GM19193 (cell line): ENCODE data around the gene ASAP3.

Source experiments
- POLR2A ChIP-seq: IDR thresholded peaks from 4 replicates; pipeline ENCODE4 v1.6.1; 2011; ENCODE audit not compliant: insufficient read depth, insufficient read length; ENCODE audit errors: extremely low read depth

ASAP3 gene

GRCh38 chr1:23393706-23394105, 90.3 kb downstream of the ASAP3 start:
- no peak for TF ChIP-seq POLR2A

GRCh38 chr1:23392125-23392855, 91.7 kb downstream of the ASAP3 start:
- no peak for TF ChIP-seq POLR2A

GRCh38 chr1:23389837-23390321, 94.1 kb downstream of the ASAP3 start:
- TF ChIP-seq POLR2A, result no peak

- TF ChIP-seq POLR2A, result no peak
Observed at GRCh38 chr1:23387494-23387893, 96.5 kb downstream of the ASAP3 start.

- TF ChIP-seq POLR2A, result no peak
Observed at GRCh38 chr1:23385119-23385621, 98.8 kb downstream of the ASAP3 start.

GRCh38 chr1:23384312-23385058, 99.5 kb downstream of the ASAP3 start:
- no peak for TF ChIP-seq POLR2A

GRCh38 chr1:23383577-23384311, 100.2 kb downstream of the ASAP3 start:
- no peak for TF ChIP-seq POLR2A

GRCh38 chr1:23381233-23381885, 102.6 kb downstream of the ASAP3 start:
- TF ChIP-seq POLR2A, result no peak

GRCh38 chr1:23380719-23381118, 103.3 kb downstream of the ASAP3 start:
- TF ChIP-seq POLR2A, result no peak
